Loucy (cell line): ENCODE measurements around the gene NME4.

Source experiments
- H2AFZ ChIP-seq: fragments of 200-600 bp; sonication (generic); 2 replicates; pipeline ENCODE4 v1.6.0; 2016; ENCODE audit warnings: antibody characterized with exemption, mild to moderate bottlenecking, low read length, moderate library complexity
- H3F3A ChIP-seq: fragments of 200-600 bp; 2 replicates; pipeline ENCODE4 v1.6.0; 2016; ENCODE audit warnings: antibody characterized with exemption, low read depth, mild to moderate bottlenecking
- H3K27me3 ChIP-seq: fragments of 200-600 bp; sonication (generic); 2 replicates; pipeline ENCODE4 v1.6.1; 2014; ENCODE audit warnings: low read length, mild to moderate bottlenecking; ENCODE audit not compliant: insufficient read depth, poor library complexity, severe bottlenecking
- H3K36me3 ChIP-seq: fragments of 200-600 bp; sonication (generic); 2 replicates; pipeline ENCODE4 v1.6.1; 2016; ENCODE audit warnings: low read length; ENCODE audit not compliant: insufficient read depth
- H3K4me1 ChIP-seq: fragments of 200-600 bp; sonication (generic); 2 replicates; pipeline ENCODE4 v1.5.1; 2014; ENCODE audit warnings: low read length, mild to moderate bottlenecking; ENCODE audit not compliant: insufficient read depth, poor library complexity, severe bottlenecking
- H3K4me2 ChIP-seq: fragments of 200-600 bp; sonication (generic); 2 replicates; pipeline ENCODE4 v1.6.0; 2014; ENCODE audit warnings: antibody characterized with exemption, low read length, low read depth, mild to moderate bottlenecking; ENCODE audit not compliant: poor library complexity, severe bottlenecking
- H3K4me3 ChIP-seq: fragments of 200-600 bp; sonication (generic); 2 replicates; pipeline ENCODE4 v1.5.1; 2014; ENCODE audit warnings: low read length, mild to moderate bottlenecking, mixed read lengths; ENCODE audit not compliant: poor library complexity, severe bottlenecking
- H3K79me2 ChIP-seq: fragments of 200-600 bp; sonication (generic); 2 replicates; pipeline ENCODE4 v1.6.1; 2014; ENCODE audit warnings: low read length; ENCODE audit not compliant: insufficient read depth
- H3K9ac ChIP-seq: fragments of 200-600 bp; sonication (generic); 2 replicates; pipeline ENCODE4 v1.6.0; 2014; ENCODE audit warnings: mild to moderate bottlenecking, low read depth, low read length, moderate library complexity; ENCODE audit not compliant: poor library complexity, severe bottlenecking
- H3K9me2 ChIP-seq: fragments of 200-600 bp; sonication (generic); replicated peaks from 2 replicates; pipeline ENCODE4 v1.6.1; 2016; ENCODE audit warnings: low read depth, low read length, mixed read lengths
- H3K9me3 ChIP-seq: fragments of 200-600 bp; sonication (generic); 2 replicates; pipeline ENCODE4 v1.6.1; 2014; ENCODE audit warnings: mild to moderate bottlenecking, antibody characterized with exemption, low read length, low read depth; ENCODE audit not compliant: insufficient read depth
- H4K20me1 ChIP-seq: fragments of 200-600 bp; sonication (generic); 2 replicates; pipeline ENCODE4 v1.6.0; 2014; ENCODE audit warnings: antibody characterized with exemption, low read length, mild to moderate bottlenecking; ENCODE audit not compliant: insufficient read depth, poor library complexity, severe bottlenecking
- CTCF ChIP-seq: fragments of 200-600 bp; sonication (generic); conservative IDR thresholded peaks from 2 replicates; pipeline ENCODE4 v1.5.1; 2014; ENCODE audit warnings: mild to moderate bottlenecking, antibody characterized with exemption, low read length
- EZH2phosphoT487 ChIP-seq: fragments of 200-600 bp; IDR thresholded peaks from 2 replicates; pipeline ENCODE4 v1.6.1; 2018; ENCODE audit warnings: antibody characterized with exemption, mild to moderate bottlenecking, moderate library complexity, borderline replicate concordance

NME4 gene

DNA sequence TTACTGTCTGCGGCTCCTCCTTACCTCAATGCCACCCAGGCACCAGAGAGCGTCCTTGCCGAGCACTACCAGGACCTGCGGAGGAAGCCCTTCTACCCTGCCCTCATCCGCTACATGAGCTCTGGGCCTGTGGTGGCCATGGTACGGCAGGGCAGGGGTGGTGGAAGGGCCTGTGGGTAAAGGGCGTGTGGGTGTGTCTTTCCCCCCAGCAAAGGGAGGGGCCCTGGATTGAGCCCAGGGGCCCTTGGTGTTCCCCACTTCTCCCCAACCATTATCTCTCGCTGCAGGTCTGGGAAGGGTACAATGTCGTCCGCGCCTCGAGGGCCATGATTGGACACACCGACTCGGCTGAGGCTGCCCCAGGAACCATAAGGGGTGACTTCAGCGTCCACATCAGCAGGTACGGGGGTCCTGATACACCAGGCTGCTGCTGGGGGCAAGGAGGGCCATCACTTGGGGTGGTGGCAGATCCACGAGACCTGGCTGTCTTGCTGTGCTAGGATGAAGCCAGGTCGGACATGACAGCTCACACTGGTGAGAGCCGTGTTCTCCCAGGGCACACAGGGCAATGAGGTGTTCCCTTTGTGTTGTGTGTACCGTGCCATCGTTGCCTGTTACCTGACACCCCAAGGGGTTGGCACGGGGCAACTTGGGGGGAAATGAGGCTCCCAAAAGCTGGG lies 2.5 kb downstream of the NME4 start:
- H3K4me2 ChIP-seq = no peak overlapping the region
- H3K9me3 ChIP-seq = no peaks in the 10 kb centered on the region
- H2AFZ ChIP-seq = no peak overlapping the region
- 0 out of 2 replicates have a peak, but pooled peaks cover 3% of the 10 kb centered on the region for H3F3A ChIP-seq
- H3K27me3 ChIP-seq = no peaks in the 10 kb centered on the region
- H3K36me3 ChIP-seq = no peaks in the 10 kb centered on the region
- no peaks in the 10 kb centered on the region for H4K20me1 ChIP-seq
- TF ChIP-seq CTCF (no peak), EZH2phosphoT487 (no peak)
- peaks cover 4% of the 10 kb centered on the region for H3K4me1 ChIP-seq
- H3K9ac ChIP-seq = no peak overlapping the region
- no peaks in the 10 kb centered on the region for H3K79me2 ChIP-seq
- no peaks in the 10 kb centered on the region for H3K9me2 ChIP-seq
- H3K4me3 ChIP-seq = no peak overlapping the region

- Histone ChIP-seq H3K4me1 (peaks cover 4% of the 10 kb centered on the region), H3K4me2 (peak overlapping the region; percentile 54), H3K9ac (no peak overlapping the region), H3K4me3 (no peak overlapping the region), H3K9me2 (no peaks in the 10 kb centered on the region), H3K9me3 (no peaks in the 10 kb centered on the region), H2AFZ (no peak overlapping the region), H3K27me3 (no peaks in the 10 kb centered on the region), H3K79me2 (no peaks in the 10 kb centered on the region), H3F3A (0 out of 2 replicates have a peak, but pooled peaks cover 3% of the 10 kb centered on the region), H3K36me3 (no peaks in the 10 kb centered on the region), H4K20me1 (no peaks in the 10 kb centered on the region)
- TF ChIP-seq EZH2phosphoT487 (no peak), CTCF (no peak)
These were observed 3.1 kb downstream of the NME4 start for GRCh38 chr16:400061-400591.

GRCh38 chr16:401468-402348 lies 4.7 kb downstream of the NME4 start, which contains the start of gene DECR2:
DECR2 (plus strand) TSS chr16:401885; CDS start chr16:401964, 79 bp downstream.
- no peaks in the 10 kb centered on the region for H3K9me2 ChIP-seq
- peak within 1 kb of the TSS; percentile 71 for H3K4me3 ChIP-seq
- no peaks in the 10 kb centered on the region for H3K9me3 ChIP-seq
- H4K20me1 ChIP-seq = no peaks in the 10 kb centered on the region
- H3K27me3 ChIP-seq = no peaks in the 10 kb centered on the region
- H3K4me2 ChIP-seq = peak within 1 kb of the TSS; percentile 67
- peak; percentile 36 for TF ChIP-seq CTCF
- no peak for TF ChIP-seq EZH2phosphoT487
- no peaks in the 10 kb centered on the region for H3K36me3 ChIP-seq
- H3K4me1 ChIP-seq = no peaks in the 10 kb centered on the region
- no peaks in the 10 kb centered on the region for H3F3A ChIP-seq
- no peaks in the 10 kb centered on the region for H3K79me2 ChIP-seq
- H3K9ac ChIP-seq = peak within 1 kb of the TSS; percentile 57
- peak within 1 kb of the TSS; percentile 80 for H2AFZ ChIP-seq
